Measurements from ENCODE around the gene AFTPH.

Gene AFTPH

GRCh38 chr2:64500549-64500948 lies 23.6 kb upstream of the AFTPH start:
- Histone ChIP-seq H3K27me3 (ENCODE audit: insufficient read depth, low read length, poor library complexity) (peaks cover 37% of the 10 kb centered on the region), H3K4me2 (ENCODE audit: insufficient read depth, low read length) (no peak overlapping the region), H3K79me2 (ENCODE audit: insufficient read depth, low read length) (no peaks in the 10 kb centered on the region), H3K36me3 (ENCODE audit: insufficient read depth, low read length) (no peaks in the 10 kb centered on the region), H3K9me3 (ENCODE audit: insufficient read depth, low read length, severe bottlenecking) (no peaks in the 10 kb centered on the region), H4K20me1 (ENCODE audit: insufficient read depth, low read length) (no peaks in the 10 kb centered on the region), H3K9ac (ENCODE audit: low read depth, low read length) (no peak overlapping the region), H3K4me3 (ENCODE audit: low read depth in 1 of 2, low read length in 2 of 2) (no peak overlapping the region), H3K27ac (ENCODE audit: low read length) (no peak overlapping the region), H3K4me1 (ENCODE audit: insufficient read depth, low read length) (no peaks in the 10 kb centered on the region), H2AFZ (ENCODE audit: low read depth, low read length) (no peak overlapping the region)
- TF ChIP-seq CTCF (IDR thresholded peaks at IDR 0.05; ENCODE audit: borderline replicate concordance, extremely low read depth, low read length, poor library complexity, severe bottlenecking) = no peak
- no peak for TF ChIP-seq EZH2 (IDR thresholded peaks at IDR 0.05; ENCODE audit: borderline replicate concordance, low read depth, low read length, severe bottlenecking)
- ATAC-seq (ENCODE audit: insufficient read depth, low read depth) = no peak
- no peak for DNase-seq

DNA sequence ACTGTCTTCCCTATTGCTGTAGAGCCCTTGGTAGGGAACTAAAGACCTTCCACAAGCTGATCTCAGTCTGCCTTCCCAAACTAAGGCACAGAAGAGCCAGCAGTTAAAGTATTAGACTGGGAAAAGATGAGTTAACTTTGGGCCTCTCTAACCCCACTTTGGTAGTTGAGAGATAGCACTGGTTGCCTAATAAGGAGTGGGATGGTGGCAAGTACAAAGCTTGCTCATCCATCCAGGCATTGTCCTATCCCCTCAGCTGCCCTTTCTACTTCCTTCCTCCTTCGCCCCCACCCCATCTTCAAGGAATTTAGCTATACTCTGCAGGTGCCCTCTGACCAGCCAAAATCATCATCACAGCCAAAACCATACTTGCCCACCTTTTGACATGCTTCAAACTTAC lies 22.2 kb upstream of the AFTPH start:
- H3K36me3 ChIP-seq (ENCODE audit: insufficient read depth, low read length) = no peaks in the 10 kb centered on the region
- H3K9ac ChIP-seq (ENCODE audit: low read depth, low read length) = no peak overlapping the region
- no peaks in the 10 kb centered on the region for H3K9me3 ChIP-seq (ENCODE audit: insufficient read depth, low read length, severe bottlenecking)
- no peaks in the 10 kb centered on the region for H3K79me2 ChIP-seq (ENCODE audit: insufficient read depth, low read length)
- H3K27ac ChIP-seq (ENCODE audit: low read length) = no peak overlapping the region
- no peak overlapping the region for H3K4me2 ChIP-seq (ENCODE audit: insufficient read depth, low read length)
- no peaks in the 10 kb centered on the region for H3K4me1 ChIP-seq (ENCODE audit: insufficient read depth, low read length)
- H3K4me3 ChIP-seq (ENCODE audit: low read depth in 1 of 2, low read length in 2 of 2) = no peak overlapping the region
- H2AFZ ChIP-seq (ENCODE audit: low read depth, low read length) = no peak overlapping the region
- DNase-seq (no peak), ATAC-seq (ENCODE audit: insufficient read depth, low read depth) (no peak)
- H3K27me3 ChIP-seq (ENCODE audit: insufficient read depth, low read length, poor library complexity) = peaks cover 28% of the 10 kb centered on the region
- no peaks in the 10 kb centered on the region for H4K20me1 ChIP-seq (ENCODE audit: insufficient read depth, low read length)
- TF ChIP-seq CTCF (IDR thresholded peaks at IDR 0.05; ENCODE audit: borderline replicate concordance, extremely low read depth, low read length, poor library complexity, severe bottlenecking) (no peak), EZH2 (IDR thresholded peaks at IDR 0.05; ENCODE audit: borderline replicate concordance, low read depth, low read length, severe bottlenecking) (no peak)

DNA sequence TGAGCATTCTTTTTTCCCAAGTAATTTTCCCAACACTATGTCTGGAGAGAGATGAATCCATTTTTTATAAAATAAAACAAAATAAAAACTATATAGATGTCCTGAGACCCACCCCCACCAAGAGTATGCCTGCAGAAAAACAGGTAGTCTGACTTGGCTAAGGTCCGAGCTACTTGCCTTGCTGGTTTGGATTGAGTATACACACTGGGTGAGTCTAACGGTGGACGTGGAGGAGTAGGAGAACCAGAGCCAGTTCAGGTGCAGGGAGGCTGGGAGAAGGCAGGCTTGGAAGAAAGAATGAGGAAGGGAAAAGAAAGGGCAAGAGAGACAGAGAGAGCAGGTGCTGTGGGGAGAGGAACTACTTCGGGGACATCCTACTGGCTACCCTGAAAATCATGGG lies 21.3 kb upstream of the AFTPH start:
- no peak for TF ChIP-seq CTCF (IDR thresholded peaks at IDR 0.05; ENCODE audit: borderline replicate concordance, extremely low read depth, low read length, poor library complexity, severe bottlenecking)
- no peak for TF ChIP-seq EZH2 (IDR thresholded peaks at IDR 0.05; ENCODE audit: borderline replicate concordance, low read depth, low read length, severe bottlenecking)
- no peaks in the 10 kb centered on the region for H3K79me2 ChIP-seq (ENCODE audit: insufficient read depth, low read length)
- H3K4me1 ChIP-seq (ENCODE audit: insufficient read depth, low read length) = no peaks in the 10 kb centered on the region
- no peaks in the 10 kb centered on the region for H3K36me3 ChIP-seq (ENCODE audit: insufficient read depth, low read length)
- H3K9me3 ChIP-seq (ENCODE audit: insufficient read depth, low read length, severe bottlenecking) = no peaks in the 10 kb centered on the region
- H3K4me3 ChIP-seq (ENCODE audit: low read depth in 1 of 2, low read length in 2 of 2) = no peak overlapping the region
- peaks cover 22% of the 10 kb centered on the region for H3K27me3 ChIP-seq (ENCODE audit: insufficient read depth, low read length, poor library complexity)
- H4K20me1 ChIP-seq (ENCODE audit: insufficient read depth, low read length) = no peaks in the 10 kb centered on the region
- H3K9ac ChIP-seq (ENCODE audit: low read depth, low read length) = no peak overlapping the region
- DNase-seq (no peak), ATAC-seq (ENCODE audit: insufficient read depth, low read depth) (no peak)
- H3K27ac ChIP-seq (ENCODE audit: low read length) = no peak overlapping the region
- no peak overlapping the region for H2AFZ ChIP-seq (ENCODE audit: low read depth, low read length)
- no peak overlapping the region for H3K4me2 ChIP-seq (ENCODE audit: insufficient read depth, low read length)

Measured in DND-41 (cell line).